ENCODE measurements around the gene YTHDC2. TPM values are rescaled to one million over a fixed set of nuclear protein-coding genes. Genes with fewer than 3 reads are reported as not detected.

YTHDC2 gene
- total RNA-seq, 6 donors from 2014 or later: 18.3 to 32.9 (median 21.6) TPM

- peaks cover 0 to 14% (median under 1%) of the 10 kb centered on the region in 4 donors for H3K36me3 ChIP-seq
- no peak overlapping the region for H3K4me3 ChIP-seq
- H3K4me1 ChIP-seq: peaks cover 0 to 16% (median 4%) of the 10 kb centered on the region in 4 donors
- 84 to 90% methylated on average over 2 of the region's 2 CpGs for WGBS, 2 donors
- H3K9me3 ChIP-seq: no peaks in the 10 kb centered on the region
- no peak overlapping the region for H3K27ac ChIP-seq
- DNase-seq (no peak), ATAC-seq (ENCODE audit: low FRiP score in 2 of 2) (no peak)
- TF ChIP-seq POLR2A (IDR thresholded peaks at IDR 0.05): no peak
- TF ChIP-seq POLR2AphosphoS5 (IDR thresholded peaks at IDR 0.05): no peak
- no peak for TF ChIP-seq CTCF (IDR thresholded peaks at IDR 0.05)
- TF ChIP-seq EP300 (IDR thresholded peaks at IDR 0.05): no peak
- no peaks in the 10 kb centered on the region for H3K27me3 ChIP-seq
These were observed 9.7 kb downstream of the YTHDC2 start for GRCh38 chr5:113523168-113523567.

GRCh38 chr5:113524927-113525326 is 11.4 kb downstream of the YTHDC2 start:
- peaks cover 0 to 10% (median 2%) of the 10 kb centered on the region in 4 donors for H3K36me3 ChIP-seq
- DNase-seq: no peak
- no peak overlapping the region for H3K4me3 ChIP-seq
- H3K27ac ChIP-seq: no peak overlapping the region
- no peaks in the 10 kb centered on the region for H3K9me3 ChIP-seq
- H3K4me1 ChIP-seq: peaks cover 0 to 16% (median 4%) of the 10 kb centered on the region in 4 donors
- whole genome bisulfite sequencing, 2 donors: 47 to 48% methylated on average over 2 of the region's 2 CpGs
- TF ChIP-seq CTCF (IDR thresholded peaks at IDR 0.05): no peak
- TF ChIP-seq EP300 (IDR thresholded peaks at IDR 0.05): no peak
- TF ChIP-seq POLR2AphosphoS5 (IDR thresholded peaks at IDR 0.05): no peak
- TF ChIP-seq POLR2A (IDR thresholded peaks at IDR 0.05): no peak
- H3K27me3 ChIP-seq: no peaks in the 10 kb centered on the region
- ATAC-seq (ENCODE audit: low FRiP score in 2 of 2): peak in 1 of 2 donors; percentile 67

- no peak for TF ChIP-seq POLR2A (IDR thresholded peaks at IDR 0.05)
- no peak for TF ChIP-seq EP300 (IDR thresholded peaks at IDR 0.05)
- no peak for TF ChIP-seq POLR2AphosphoS5 (IDR thresholded peaks at IDR 0.05)
- TF ChIP-seq CTCF (IDR thresholded peaks at IDR 0.05): no peak
- Histone ChIP-seq H3K27ac (no peak overlapping the region), H3K36me3 (peaks cover 0 to 11% (median 2%) of the 10 kb centered on the region in 4 donors), H3K27me3 (no peaks in the 10 kb centered on the region), H3K4me3 (no peak overlapping the region), H3K4me1 (peaks cover 0 to 16% (median 4%) of the 10 kb centered on the region in 4 donors), H3K9me3 (peaks cover 6 to 9% (median 7%) of the 10 kb centered on the region in 4 donors)
- ATAC-seq (ENCODE audit: low FRiP score in 2 of 2) (no peak), DNase-seq (no peak)
- WGBS, 2 donors: 85 to 94% methylated on average over 4 of the region's 4 CpGs
These were observed 12.9 kb downstream of the YTHDC2 start for GRCh38 chr5:113526421-113526820.

- ATAC-seq (ENCODE audit: low FRiP score in 2 of 2) (no peak), DNase-seq (no peak)
- Histone ChIP-seq H3K27ac (no peak overlapping the region), H3K9me3 (peaks cover 10 to 14% (median 13%) of the 10 kb centered on the region in 4 donors), H3K36me3 (peaks cover 0 to 13% (median 2%) of the 10 kb centered on the region in 4 donors), H3K4me1 (peaks cover 0 to 16% (median 4%) of the 10 kb centered on the region in 4 donors), H3K4me3 (no peak overlapping the region), H3K27me3 (no peaks in the 10 kb centered on the region)
- TF ChIP-seq POLR2AphosphoS5 (IDR thresholded peaks at IDR 0.05): no peak
- no peak for TF ChIP-seq EP300 (IDR thresholded peaks at IDR 0.05)
- no peak for TF ChIP-seq CTCF (IDR thresholded peaks at IDR 0.05)
- no peak for TF ChIP-seq POLR2A (IDR thresholded peaks at IDR 0.05)
- WGBS, 2 donors: 90 to 95% methylated on average over 5 of the region's 5 CpGs
These were observed 14.3 kb downstream of the YTHDC2 start for GRCh38 chr5:113527746-113528145.

All from upper lobe of left lung (tissue), 6 donors.